Umbilical cord (tissue), 2 donors: ENCODE results near the gene CLDN16. TPM values are rescaled to one million over a fixed set of nuclear protein-coding genes. Genes with fewer than 3 reads are reported as not detected.
A peak's percentile ranks its signal among the peaks of the same experiment; 100 is the strongest.

Experiments
- DNase-seq: peaks from one replicate; pipeline ENCODE4 v3.0.0-alpha.2; 2015; ENCODE audit warnings: low spot score
- total RNA-seq: library from RNA; depleted of rRNA; stranded (reverse); fragments of >200 nt; gene quantifications from one replicate; pipeline ENCODE4 v1.2.3, GENCODE V29; 2014; ENCODE audit warnings: low replicate concordance; ENCODE audit not compliant: insufficient read depth

The CLDN16 gene
- 0.24 TPM for total RNA-seq

GRCh38 chr3:190387578-190388213 lies at the start of gene CLDN16:
Gene CLDN16 (plus strand): TSS chr3:190388163. CDS start chr3:190388330, 167 bp downstream.
- DNase-seq, result no peak

- DNase-seq, result no peak
Observed at GRCh38 chr3:190338717-190339116, 49.2 kb upstream of the CLDN16 start.

- no peak for DNase-seq
Observed at GRCh38 chr3:190339130-190339529, 48.8 kb upstream of the CLDN16 start.

GRCh38 chr3:190340071-190340470 lies 47.9 kb upstream of the CLDN16 start:
- no peak for DNase-seq

- DNase-seq, result peak; percentile 78
Observed at GRCh38 chr3:190345027-190345821, 42.7 kb upstream of the CLDN16 start.

- no peak for DNase-seq
Observed at GRCh38 chr3:190345878-190346277, 42.1 kb upstream of the CLDN16 start.

GRCh38 chr3:190346541-190346940 lies 41.4 kb upstream of the CLDN16 start:
- no peak for DNase-seq

- DNase-seq, result no peak
Observed at GRCh38 chr3:190352861-190353457, 35.0 kb upstream of the CLDN16 start.

GRCh38 chr3:190356246-190356645 lies 31.7 kb upstream of the CLDN16 start:
- no peak for DNase-seq

- DNase-seq, result no peak
Observed at GRCh38 chr3:190357468-190357867, 30.5 kb upstream of the CLDN16 start.

GRCh38 chr3:190359813-190360212 lies 28.1 kb upstream of the CLDN16 start:
- DNase-seq, result no peak

- no peak for DNase-seq
Observed at GRCh38 chr3:190360228-190360627, 27.7 kb upstream of the CLDN16 start.

GRCh38 chr3:190361791-190362190 lies 26.2 kb upstream of the CLDN16 start:
- no peak for DNase-seq

- DNase-seq, result no peak
Observed at GRCh38 chr3:190362258-190362657, 25.7 kb upstream of the CLDN16 start.

GRCh38 chr3:190366133-190366532 lies 21.8 kb upstream of the CLDN16 start:
- no peak for DNase-seq

GRCh38 chr3:190368881-190369280 lies 19.1 kb upstream of the CLDN16 start:
- no peak for DNase-seq

GRCh38 chr3:190369668-190370295 lies 18.2 kb upstream of the CLDN16 start:
- DNase-seq, result peak; percentile 61

GRCh38 chr3:190370369-190370768 lies 17.6 kb upstream of the CLDN16 start:
- no peak for DNase-seq

GRCh38 chr3:190371152-190371551 lies 16.8 kb upstream of the CLDN16 start:
- no peak for DNase-seq

- no peak for DNase-seq
Observed at GRCh38 chr3:190375246-190375645, 12.7 kb upstream of the CLDN16 start.

GRCh38 chr3:190375671-190376070 lies 12.3 kb upstream of the CLDN16 start:
- DNase-seq, result no peak

- no peak for DNase-seq
Observed at GRCh38 chr3:190378240-190378891, 9.6 kb upstream of the CLDN16 start.
